Neural progenitor cell (in vitro differentiated cells): ENCODE results near the gene CD37. TPM values are rescaled to one million over a fixed set of nuclear protein-coding genes. Genes with fewer than 3 reads are reported as not detected.
"Not testable (repeated sequence)": the region's sequence is repeated elsewhere in the genome, so short reads cannot be mapped to it uniquely, and the experiment has no call there.

Experiments
- DNase-seq: peaks from one replicate; pipeline ENCODE4 v3.0.0-alpha.2; 2016; ENCODE audit warnings: low spot score
- H2AFZ ChIP-seq: fragments of 200-600 bp; sonication (generic); replicated peaks from 2 replicates; pipeline ENCODE4 v1.6.1; 2016; ENCODE audit warnings: antibody characterized with exemption
- H3F3A ChIP-seq: fragments of 200-600 bp; sonication (generic); 2 replicates; pipeline ENCODE4 v1.6.1; 2016; ENCODE audit warnings: antibody characterized with exemption, low read depth
- H3K27ac ChIP-seq: fragments of 200-600 bp; sonication (generic); 2 replicates; pipeline ENCODE4 v1.5.1; 2016; ENCODE audit warnings: mild to moderate bottlenecking
- H3K27me3 ChIP-seq: fragments of 200-600 bp; sonication (generic); 2 replicates; pipeline ENCODE4 v1.6.1; 2016; ENCODE audit warnings: mild to moderate bottlenecking, moderate library complexity
- H3K36me3 ChIP-seq: fragments of 200-600 bp; sonication (generic); 2 replicates; pipeline ENCODE4 v1.5.1; 2016
- H3K4me1 ChIP-seq: fragments of 200-600 bp; sonication (generic); 2 replicates; pipeline ENCODE4 v1.6.1; 2016; ENCODE audit warnings: mixed run types
- H3K4me2 ChIP-seq: fragments of 200-600 bp; sonication (generic); 2 replicates; pipeline ENCODE4 v1.6.1; 2016
- H3K4me3 ChIP-seq: fragments of 200-600 bp; sonication (generic); 2 replicates; pipeline ENCODE4 v1.5.1; 2016
- H3K79me2 ChIP-seq: fragments of 200-600 bp; sonication (generic); 2 replicates; pipeline ENCODE4 v1.6.1; 2016; ENCODE audit warnings: low read depth
- H3K9ac ChIP-seq: fragments of 200-600 bp; sonication (generic); 2 replicates; pipeline ENCODE4 v1.6.1; 2016
- H3K9me3 ChIP-seq: fragments of 200-600 bp; sonication (generic); 2 replicates; pipeline ENCODE4 v1.5.1; 2016; ENCODE audit warnings: low read depth
- H4K20me1 ChIP-seq: fragments of 200-600 bp; sonication (generic); 2 replicates; pipeline ENCODE4 v1.6.1; 2016; ENCODE audit warnings: low read depth
- H3K27ac Mint-ChIP-seq: 3 replicates; pipeline ENCODE4 v1.8.0; 2021; ENCODE audit warnings: mixed read lengths
- H3K27me3 Mint-ChIP-seq: 2 replicates; pipeline ENCODE4 v1.8.0; 2022; ENCODE audit warnings: low read depth, mild to moderate bottlenecking, inconsistent platforms, moderate library complexity, mixed read lengths; ENCODE audit not compliant: insufficient read depth
- H3K36me3 Mint-ChIP-seq: 3 replicates; pipeline ENCODE4 v1.8.0; 2021; ENCODE audit warnings: mixed read lengths
- H3K4me1 Mint-ChIP-seq: 3 replicates; pipeline ENCODE4 v1.8.0; 2021; ENCODE audit warnings: mixed read lengths
- H3K4me3 Mint-ChIP-seq: 3 replicates; pipeline ENCODE4 v1.8.0; 2021; ENCODE audit warnings: mild to moderate bottlenecking, moderate library complexity, mixed read lengths
- H3K9me3 Mint-ChIP-seq: 3 replicates; pipeline ENCODE4 v1.8.0; 2020; ENCODE audit warnings: mixed read lengths
- CTCF ChIP-seq: fragments of 200-600 bp; sonication (generic); IDR thresholded peaks from 2 replicates; pipeline ENCODE4 v1.5.1; 2017; ENCODE audit warnings: antibody characterized with exemption, mild to moderate bottlenecking
- EZH2 ChIP-seq: fragments of 200-600 bp; sonication (generic); IDR thresholded peaks from 2 replicates; pipeline ENCODE4 v1.6.1; 2017; ENCODE audit warnings: antibody characterized with exemption, mild to moderate bottlenecking, moderate library complexity
- EZH2phosphoT487 ChIP-seq: fragments of 200-600 bp; sonication (generic); IDR thresholded peaks from 2 replicates; pipeline ENCODE4 v1.6.1; 2017; ENCODE audit warnings: antibody characterized with exemption
- total RNA-seq: library from RNA; depleted of rRNA; stranded (reverse); fragments of >200 nt; gene quantifications from 2 replicates; pipeline ENCODE4 v1.2.3, GENCODE V29; 2015; ENCODE audit warnings: low replicate concordance

Gene CD37
- total RNA-seq, 1 donor from 2014 or later = not detected

- peak; percentile 30 for DNase-seq
- peaks cover 4% of the 10 kb centered on the region for H3K4me1 Mint-ChIP-seq
- no peak overlapping the region for H3K4me3 Mint-ChIP-seq
These were observed 7.2 kb upstream of the CD37 start for GRCh38 chr19:49327878-49328544.

GRCh38 chr19:49328741-49329140, 6.5 kb upstream of the CD37 start:
- no peak overlapping the region for H3K9ac ChIP-seq
- peaks cover 9% of the 10 kb centered on the region for H3K4me1 Mint-ChIP-seq
- no peak overlapping the region for H3K27ac Mint-ChIP-seq
- no peaks in the 10 kb centered on the region for H3K79me2 ChIP-seq
- H3K4me2 ChIP-seq = no peak overlapping the region
- peaks cover 3% of the 10 kb centered on the region for H3K9me3 Mint-ChIP-seq
- H3K36me3 ChIP-seq = no peaks in the 10 kb centered on the region
- H3K4me3 ChIP-seq = no peak overlapping the region
- peak overlapping the region; percentile 7 for H3K4me3 Mint-ChIP-seq
- H3K27me3 ChIP-seq = no peaks in the 10 kb centered on the region
- H3K36me3 Mint-ChIP-seq = peaks cover 43% of the 10 kb centered on the region
- TF ChIP-seq EZH2phosphoT487 = no peak
- no peak for TF ChIP-seq EZH2
- no peak for TF ChIP-seq CTCF
- peaks cover 9% of the 10 kb centered on the region for H3F3A ChIP-seq
- H3K4me1 ChIP-seq = no peaks in the 10 kb centered on the region
- H3K27me3 Mint-ChIP-seq = peaks cover 10% of the 10 kb centered on the region
- DNase-seq = no peak
- no peaks in the 10 kb centered on the region for H4K20me1 ChIP-seq
- no peaks in the 10 kb centered on the region for H3K9me3 ChIP-seq
- H3K27ac ChIP-seq = no peak overlapping the region
- H2AFZ ChIP-seq = no peak overlapping the region

More at GRCh38 chr19:49327878-49328544, 7.2 kb upstream of the CD37 start:
- H3K27me3 Mint-ChIP-seq = peaks cover 6% of the 10 kb centered on the region
- Histone ChIP-seq H3K79me2 (no peaks in the 10 kb centered on the region), H3K27me3 (no peaks in the 10 kb centered on the region), H3K9ac (no peak overlapping the region), H3K36me3 (no peaks in the 10 kb centered on the region), H3K27ac (no peak overlapping the region), H3K4me1 (no peaks in the 10 kb centered on the region), H2AFZ (no peak overlapping the region), H3K4me2 (no peak overlapping the region), H3K4me3 (no peak overlapping the region), H3K9me3 (no peaks in the 10 kb centered on the region), H4K20me1 (no peaks in the 10 kb centered on the region), H3F3A (peaks cover 9% of the 10 kb centered on the region)
- H3K36me3 Mint-ChIP-seq = peaks cover 48% of the 10 kb centered on the region
- no peak overlapping the region for H3K27ac Mint-ChIP-seq
- no peak for TF ChIP-seq EZH2phosphoT487
- peak; percentile 64 for TF ChIP-seq CTCF
- peaks cover 8% of the 10 kb centered on the region for H3K9me3 Mint-ChIP-seq

- H3K36me3 Mint-ChIP-seq = peaks cover 43% of the 10 kb centered on the region
- not testable (repeated sequence) for H4K20me1 ChIP-seq, H3K4me1 Mint-ChIP-seq
These were observed 4.0 kb upstream of the CD37 start for GRCh38 chr19:49331187-49331586.

GRCh38 chr19:49331616-49332055, 3.6 kb upstream of the CD37 start:
- H3K79me2 ChIP-seq = no peaks in the 10 kb centered on the region
- peak; percentile 64 for DNase-seq
- peaks cover 3% of the 10 kb centered on the region for H4K20me1 ChIP-seq
- no peak overlapping the region for H2AFZ ChIP-seq
- H3K27ac Mint-ChIP-seq = no peak overlapping the region
- H3K4me3 ChIP-seq = no peak overlapping the region
- peaks cover 39% of the 10 kb centered on the region for H3K36me3 Mint-ChIP-seq
- H3K4me1 ChIP-seq = no peaks in the 10 kb centered on the region
- peaks cover 13% of the 10 kb centered on the region for H3K27me3 Mint-ChIP-seq
- peaks cover 9% of the 10 kb centered on the region for H3K4me1 Mint-ChIP-seq
- no peaks in the 10 kb centered on the region for H3K27me3 ChIP-seq
- H3K9ac ChIP-seq = no peak overlapping the region
- H3F3A ChIP-seq = peaks cover 9% of the 10 kb centered on the region
- TF ChIP-seq EZH2 = no peak
- no peak for TF ChIP-seq CTCF
- no peak for TF ChIP-seq EZH2phosphoT487
- H3K4me3 Mint-ChIP-seq = peak overlapping the region; percentile 43
- H3K27ac ChIP-seq = no peak overlapping the region
- no peaks in the 10 kb centered on the region for H3K9me3 ChIP-seq
- H3K4me2 ChIP-seq = no peak overlapping the region
- no peaks in the 10 kb centered on the region for H3K9me3 Mint-ChIP-seq
- H3K36me3 ChIP-seq = no peaks in the 10 kb centered on the region

More at GRCh38 chr19:49331187-49331586, 4.0 kb upstream of the CD37 start:
- not testable (repeated sequence) for H3K9ac ChIP-seq, H3K27ac ChIP-seq, H3K4me2 ChIP-seq, H3K4me3 Mint-ChIP-seq, DNase-seq, H3F3A ChIP-seq, H3K9me3 ChIP-seq, H3K36me3 ChIP-seq, H3K27ac Mint-ChIP-seq, H3K4me1 ChIP-seq, H3K27me3 ChIP-seq, H2AFZ ChIP-seq, H3K4me3 ChIP-seq, H3K9me3 Mint-ChIP-seq, H3K79me2 ChIP-seq
- H3K27me3 Mint-ChIP-seq = peaks cover 12% of the 10 kb centered on the region

- H3K9me3 ChIP-seq = not testable (repeated sequence)
These were observed 2.4 kb upstream of the CD37 start for GRCh38 chr19:49332691-49333417.

More at GRCh38 chr19:49332691-49333417, 2.4 kb upstream of the CD37 start:
- not testable (repeated sequence) for H3K27ac Mint-ChIP-seq, H3K27ac ChIP-seq, H3K27me3 ChIP-seq, H3F3A ChIP-seq, H3K79me2 ChIP-seq, DNase-seq, H3K9me3 Mint-ChIP-seq, H2AFZ ChIP-seq, H3K36me3 ChIP-seq, H3K4me3 ChIP-seq, H3K9ac ChIP-seq, H3K4me1 ChIP-seq, H3K4me2 ChIP-seq, H3K4me3 Mint-ChIP-seq
- H3K36me3 Mint-ChIP-seq = peaks cover 39% of the 10 kb centered on the region
- peaks cover 12% of the 10 kb centered on the region for H4K20me1 ChIP-seq
- H3K27me3 Mint-ChIP-seq = peaks cover 13% of the 10 kb centered on the region
- peaks cover 11% of the 10 kb centered on the region for H3K4me1 Mint-ChIP-seq
